ENCODE measurements around the gene MYOT.

DNA sequence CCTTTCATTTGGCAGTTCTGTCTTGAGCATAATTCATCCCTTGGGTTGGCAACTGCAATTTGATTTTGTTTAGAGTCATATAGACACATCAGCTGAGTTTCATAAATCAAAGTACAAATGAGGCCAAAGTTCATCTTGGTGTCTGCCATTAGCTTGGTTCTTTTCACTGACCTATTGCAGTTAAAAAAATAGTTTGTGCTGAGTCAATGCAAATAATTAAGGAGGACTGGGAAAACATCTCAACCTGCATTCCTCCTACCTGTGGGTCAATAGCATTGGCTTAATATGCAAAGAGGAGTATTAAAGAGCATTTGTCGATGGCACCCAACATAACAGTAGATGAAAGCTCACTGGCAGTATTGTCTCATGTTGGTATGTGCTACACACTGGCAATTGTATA, 23.2 kb downstream of the MYOT start:
- TF ChIP-seq POLR2AphosphoS5 (IDR thresholded peaks at IDR 0.05; ENCODE audit: low read depth, low read length) (no peak), POLR2A (IDR thresholded peaks at IDR 0.05; ENCODE audit: low read depth, low read length) (no peak)

Measured in GM12891 (cell line).